NCI-H774 (cell line): Measurements from ENCODE around the gene MYO15B.
"Not testable (repeated sequence)": the region's sequence is repeated elsewhere in the genome, so short reads cannot be mapped to it uniquely, and the experiment has no call there.

Source experiments
- DNase-seq: peaks from one replicate; lab custom pipeline; 2025; lab: John Stamatoyannopoulos, UW

The MYO15B gene

DNA sequence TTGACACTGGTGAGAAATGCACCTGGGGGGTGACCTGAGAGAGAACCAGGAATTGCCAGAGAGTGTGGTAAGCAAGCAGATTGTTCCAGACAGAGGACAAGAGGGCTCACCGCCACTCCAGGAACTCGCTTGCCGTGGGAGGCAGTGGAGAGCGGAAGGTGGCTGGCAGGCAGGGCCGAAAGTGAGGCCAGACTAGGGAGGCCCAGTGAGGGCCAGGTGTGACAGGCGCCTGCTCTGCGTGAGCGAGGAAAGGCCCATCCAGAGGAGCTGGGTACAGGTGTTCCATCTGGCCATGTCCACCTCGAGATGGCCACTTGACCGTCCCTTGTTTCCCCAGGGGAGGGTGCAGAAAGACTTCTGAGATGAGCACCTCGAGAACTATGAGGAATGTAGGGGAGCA is 11.9 kb upstream of the MYO15B start:
- DNase-seq: no peak

DNA sequence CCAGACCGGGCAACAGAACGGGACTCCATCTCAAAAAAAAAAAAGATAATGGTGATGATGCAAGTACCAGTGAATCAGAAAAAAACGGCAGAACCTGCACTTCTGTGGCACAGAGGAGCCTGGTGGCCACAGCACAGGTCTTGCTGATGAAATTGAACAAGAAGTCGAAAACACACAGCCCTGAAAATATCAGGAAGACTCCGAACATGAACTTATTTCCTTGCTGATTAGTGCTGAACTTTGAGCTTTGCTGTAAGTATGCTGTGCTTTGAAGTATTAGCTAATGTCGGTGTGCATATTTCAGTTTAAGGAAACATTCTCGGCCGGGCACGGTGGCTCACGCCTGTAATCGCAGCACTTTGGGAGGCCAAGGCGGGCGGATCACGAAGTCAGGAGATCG is 10.9 kb upstream of the MYO15B start:
- no peak for DNase-seq

DNA sequence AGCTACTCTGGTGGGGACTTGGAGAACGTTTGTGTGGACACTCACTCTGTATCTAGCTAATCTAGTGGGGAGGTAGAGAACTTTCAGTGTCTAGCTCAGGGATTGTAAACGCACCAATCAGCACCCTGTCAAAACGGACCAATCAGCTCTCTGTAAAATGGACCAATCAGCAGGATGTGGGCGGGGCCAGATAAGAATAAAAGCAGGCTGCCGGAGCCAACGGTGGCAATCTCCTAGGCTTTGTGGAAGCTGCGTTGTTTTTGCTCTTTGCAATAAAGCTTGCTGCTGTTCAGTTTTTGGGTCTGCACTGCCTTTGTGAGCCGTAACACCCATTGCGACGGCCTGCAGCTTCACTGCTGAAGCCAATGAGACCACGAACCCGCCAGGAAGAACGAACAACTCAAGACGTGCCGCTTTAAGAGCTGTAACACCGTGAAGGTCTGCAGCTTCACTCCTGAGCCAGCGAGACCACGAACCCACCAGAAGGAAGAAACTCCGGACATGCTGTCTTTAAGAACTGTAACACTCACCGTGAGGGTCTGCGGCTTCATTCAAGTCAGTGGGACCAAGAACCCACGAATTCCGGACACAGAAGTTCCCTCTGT is 6.4 kb upstream of the MYO15B start:
- DNase-seq: not testable (repeated sequence)

DNA sequence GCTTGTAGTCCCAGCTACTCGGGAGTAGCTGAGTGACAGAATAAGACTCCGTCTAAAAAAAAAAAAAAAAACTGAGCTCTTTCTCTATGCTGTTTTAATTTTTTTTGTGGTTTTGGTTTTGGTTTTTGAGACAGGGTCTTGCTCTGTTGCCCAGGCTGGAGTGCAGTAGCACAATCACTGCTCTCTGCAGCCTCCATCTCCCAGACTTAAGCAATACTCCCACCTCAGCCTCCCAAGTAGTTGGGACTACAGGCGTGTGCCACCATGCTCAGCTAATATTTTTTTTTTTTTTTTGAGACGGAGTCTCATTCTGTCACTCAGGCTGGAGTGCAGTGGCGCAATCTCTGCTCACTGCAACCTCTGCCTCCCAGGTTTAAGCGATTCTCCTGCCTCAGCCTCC is 4.4 kb upstream of the MYO15B start:
- DNase-seq: not testable (repeated sequence)

DNA sequence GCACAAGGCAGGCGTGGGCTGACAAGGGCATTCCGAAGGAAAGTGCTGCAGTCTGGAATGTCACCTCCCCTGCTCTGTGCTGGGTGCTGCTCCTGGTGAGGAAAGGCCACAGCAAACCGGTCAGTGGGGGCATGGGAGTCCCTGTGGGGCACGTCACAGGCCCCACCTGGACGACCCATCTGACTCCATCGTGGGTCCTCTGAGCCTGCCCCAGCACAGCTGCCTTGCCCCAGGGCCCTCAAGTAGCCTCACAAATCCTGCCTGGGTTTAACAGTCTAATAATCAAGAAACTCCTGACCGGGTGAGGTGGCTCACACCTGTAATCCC is 2.8 kb upstream of the MYO15B start:
- no peak for DNase-seq

DNA sequence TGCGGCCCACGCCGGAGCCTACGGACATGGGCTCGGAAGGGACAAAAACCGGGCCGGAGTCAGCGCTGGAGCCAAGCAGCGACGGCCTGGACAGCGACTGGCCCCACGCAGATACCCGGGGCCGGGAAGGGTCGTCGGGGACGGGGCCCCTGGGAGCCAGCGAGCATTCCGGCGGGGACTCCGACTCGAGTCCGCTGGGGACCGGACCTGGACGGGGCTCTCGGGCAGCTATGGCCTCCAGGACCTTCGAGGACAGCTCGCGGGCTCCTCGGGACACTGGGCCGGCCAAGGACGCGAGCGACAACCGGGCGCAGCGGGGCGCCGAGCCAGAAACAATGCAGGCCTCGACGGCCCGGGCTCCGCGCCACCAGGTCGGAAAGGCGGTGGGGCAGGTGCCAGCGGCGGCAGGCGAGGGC is 1.0 kb downstream of the MYO15B start:
- DNase-seq: peak; percentile 60

DNA sequence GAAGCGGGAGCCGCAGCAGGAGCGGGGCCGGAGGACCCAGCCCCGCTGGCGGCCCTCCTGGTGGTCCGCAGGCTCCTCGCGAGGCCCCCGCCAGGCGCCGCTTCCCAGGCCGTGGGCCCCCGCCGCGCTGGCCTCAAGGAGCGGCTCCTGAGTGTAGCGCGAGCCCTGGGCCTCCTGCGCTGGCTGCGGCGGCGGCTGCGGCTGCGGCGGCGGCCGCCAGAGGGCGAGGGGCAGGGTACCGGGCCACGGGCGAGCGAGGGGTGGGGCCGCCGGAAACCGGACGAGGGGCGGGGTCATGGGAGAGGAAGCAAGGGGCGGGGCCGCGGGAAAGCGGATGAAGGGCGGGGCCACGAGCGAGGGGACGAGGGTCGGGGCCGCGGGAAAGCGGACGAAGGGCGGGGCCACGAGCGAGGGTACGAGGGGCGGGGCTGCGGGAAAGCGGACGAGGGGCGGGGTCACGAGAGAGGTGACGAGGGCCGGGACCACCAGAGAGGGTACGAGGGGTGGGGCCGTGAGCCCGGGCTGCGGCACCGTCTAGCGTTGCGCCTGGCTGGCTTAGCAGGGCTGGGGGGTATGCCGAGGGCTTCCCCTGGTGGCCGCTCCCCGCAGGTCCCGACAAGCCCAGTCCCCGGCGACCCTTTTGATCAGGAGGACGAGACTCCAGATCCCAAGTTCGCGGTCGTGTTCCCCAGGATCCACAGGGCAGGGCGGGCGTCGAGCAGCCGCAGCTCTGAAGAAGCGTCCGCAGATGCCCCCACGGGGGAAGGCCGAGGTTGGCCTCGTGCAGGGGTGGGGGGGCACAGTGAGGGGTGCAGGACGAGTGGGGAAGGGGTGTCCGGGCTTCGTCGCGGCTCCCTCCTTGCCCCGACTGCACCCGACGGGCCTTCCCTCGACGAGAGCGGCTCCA is 1.7 kb downstream of the MYO15B start:
- peak; percentile 90 for DNase-seq

DNA sequence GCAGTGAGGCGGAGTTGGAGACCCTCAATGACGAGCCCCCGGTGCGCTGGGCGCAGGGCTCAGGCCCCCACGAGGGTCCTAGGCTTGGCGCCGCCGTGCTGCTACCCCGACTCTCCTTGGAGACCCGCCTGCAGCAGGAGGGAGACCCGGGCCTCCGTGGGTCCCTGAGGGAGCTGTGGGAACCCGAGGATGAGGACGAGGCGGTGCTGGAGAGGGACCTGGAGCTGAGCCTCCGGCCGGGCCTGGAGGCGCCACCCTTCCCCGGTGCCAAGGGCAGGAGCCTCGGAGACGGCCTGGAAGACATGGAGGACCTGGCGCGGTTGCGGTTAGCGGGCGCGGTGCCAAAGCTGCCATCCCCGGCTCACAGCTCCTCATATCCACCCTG is 2.3 kb downstream of the MYO15B start:
- DNase-seq: no peak

DNA sequence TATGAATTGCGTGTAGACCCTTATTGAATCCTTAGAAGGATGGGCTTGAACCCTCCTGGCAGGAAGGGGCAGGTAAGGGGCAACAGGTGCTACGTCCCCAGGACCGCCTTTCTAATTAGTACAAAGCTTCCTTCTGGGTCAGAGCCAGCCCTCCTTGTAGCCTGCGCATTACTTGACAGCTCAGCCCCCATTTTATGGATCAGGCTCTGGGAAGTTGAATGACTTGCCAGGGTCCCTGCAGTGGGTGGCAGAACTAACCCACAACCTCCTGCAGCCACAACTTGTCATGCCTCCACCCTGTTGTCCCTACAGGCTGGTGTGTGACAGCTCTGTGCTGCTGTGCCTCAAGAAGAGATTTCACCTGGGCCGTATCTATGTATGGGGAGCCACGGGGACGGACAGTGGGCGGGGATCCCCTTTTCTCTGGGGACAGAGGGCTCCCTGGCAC is 2.7 kb downstream of the MYO15B start:
- no peak for DNase-seq

DNA sequence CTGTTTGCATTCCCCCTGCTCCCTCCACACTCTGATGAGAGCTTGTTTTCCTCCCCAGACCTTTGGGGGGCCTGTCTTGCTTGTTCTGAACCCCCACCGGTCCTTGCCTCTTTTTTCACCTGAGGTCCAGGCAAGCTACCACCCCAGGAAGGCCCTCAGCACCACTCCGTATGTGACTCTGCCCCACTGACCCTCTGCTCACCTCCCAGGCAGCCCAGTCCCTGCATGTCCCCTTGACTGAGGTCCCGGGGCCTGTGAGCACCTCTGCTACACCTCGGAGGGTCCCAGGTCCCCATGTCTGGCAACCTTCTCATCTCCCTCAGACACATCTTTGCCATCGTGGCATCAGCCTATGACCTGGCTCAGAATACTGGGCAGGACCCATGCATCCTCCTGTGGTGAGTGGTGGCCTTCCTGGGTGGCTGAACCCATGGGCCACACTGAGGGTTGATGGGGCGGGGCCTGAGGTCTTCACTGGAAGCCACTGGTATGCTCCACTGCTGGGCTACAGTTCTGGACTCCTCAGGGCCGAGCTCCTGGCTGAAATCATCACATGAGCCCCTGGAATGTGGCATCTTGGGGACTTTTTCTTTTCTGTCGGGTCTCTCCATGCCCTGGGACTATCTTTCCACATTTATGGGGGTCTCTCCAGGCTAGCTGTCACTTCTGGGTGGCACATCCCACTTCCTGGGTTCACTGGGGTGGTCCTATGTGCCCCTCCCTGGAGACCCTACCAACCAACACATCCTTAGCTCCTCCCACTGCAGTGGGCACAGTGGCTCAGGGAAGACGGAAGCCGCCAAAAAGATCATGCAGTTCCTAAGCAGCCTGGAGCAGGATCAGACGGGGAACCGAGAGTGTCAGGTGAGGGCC is 3.5 kb downstream of the MYO15B start:
- no peak for DNase-seq

DNA sequence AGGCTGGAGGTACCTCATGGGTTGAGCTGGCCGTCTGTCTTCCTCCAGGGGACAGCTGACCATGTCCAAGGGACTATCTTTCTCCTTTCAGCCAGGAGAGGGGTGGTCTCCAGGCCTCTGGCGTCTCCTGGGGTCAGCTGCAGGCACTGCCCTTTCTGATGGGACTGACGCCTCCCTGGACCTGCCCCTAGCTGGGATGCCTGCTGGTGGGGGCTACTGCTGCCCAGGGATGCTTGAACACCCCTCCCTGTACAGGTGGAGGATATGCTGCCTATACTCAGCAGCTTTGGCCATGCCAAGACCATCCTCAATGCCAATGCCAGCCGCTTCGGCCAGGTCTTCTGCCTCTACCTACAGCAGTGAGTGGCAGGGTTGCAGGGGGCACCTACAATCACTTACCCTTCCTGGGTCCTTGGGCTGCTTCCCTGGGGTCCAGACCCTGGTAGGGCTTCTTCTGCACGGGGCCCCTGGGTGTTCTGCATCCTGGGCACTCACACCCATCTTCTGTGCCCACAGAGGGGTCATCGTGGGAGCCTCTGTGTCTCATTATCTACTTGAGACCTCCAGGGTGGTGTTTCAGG is 4.2 kb downstream of the MYO15B start:
- no peak for DNase-seq

DNA sequence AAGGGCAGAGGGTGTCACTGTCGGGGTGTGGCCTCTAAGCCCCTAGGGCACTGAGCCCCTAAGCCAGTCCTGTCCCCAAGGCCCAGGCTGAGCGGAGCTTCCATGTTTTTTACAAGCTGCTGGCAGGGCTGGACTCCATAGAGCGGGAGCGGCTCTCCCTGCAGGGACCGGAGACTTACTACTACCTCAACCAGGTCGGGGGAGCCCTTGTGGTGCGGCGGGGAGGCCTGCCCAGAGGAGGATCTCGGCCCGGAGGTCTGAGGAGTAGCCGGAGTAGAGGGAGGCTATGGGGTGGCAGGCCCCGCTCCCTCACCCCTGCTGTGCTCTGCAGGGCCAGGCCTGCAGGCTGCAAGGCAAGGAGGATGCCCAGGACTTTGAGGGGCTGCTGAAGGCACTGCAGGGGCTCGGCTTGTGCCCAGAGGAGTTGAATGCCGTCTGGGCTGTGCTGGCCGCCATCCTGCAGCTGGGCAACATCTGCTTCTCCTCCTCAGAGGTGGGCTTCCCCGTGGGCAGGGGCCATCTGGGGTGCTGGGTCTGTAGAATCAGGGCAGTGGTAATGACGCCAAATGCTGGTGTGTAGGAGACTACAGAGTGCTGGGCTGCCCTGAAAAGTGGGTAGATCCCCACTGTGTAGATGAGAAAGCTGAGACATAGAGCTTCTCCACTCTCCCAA is 4.9 kb downstream of the MYO15B start:
- no peak for DNase-seq

DNA sequence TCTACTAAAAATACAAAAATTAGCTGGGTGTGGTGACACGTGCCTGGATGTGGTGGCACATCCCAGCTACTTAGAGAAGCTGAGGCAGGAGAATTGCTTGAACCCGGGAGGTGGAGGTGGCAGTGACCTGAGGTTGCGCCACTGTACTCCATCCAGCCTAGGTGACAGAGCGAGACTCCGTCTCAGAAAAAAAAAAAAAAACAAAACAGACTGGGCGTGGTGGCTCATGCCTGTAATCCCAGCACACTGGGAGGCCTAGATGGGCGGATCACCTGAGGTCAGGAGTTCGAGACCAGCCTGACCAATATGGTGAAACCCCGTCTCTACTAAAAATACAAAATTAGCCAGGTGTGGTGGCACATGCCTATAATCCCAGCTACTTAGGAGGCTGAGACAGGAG is 5.8 kb downstream of the MYO15B start:
- not testable (repeated sequence) for DNase-seq

DNA sequence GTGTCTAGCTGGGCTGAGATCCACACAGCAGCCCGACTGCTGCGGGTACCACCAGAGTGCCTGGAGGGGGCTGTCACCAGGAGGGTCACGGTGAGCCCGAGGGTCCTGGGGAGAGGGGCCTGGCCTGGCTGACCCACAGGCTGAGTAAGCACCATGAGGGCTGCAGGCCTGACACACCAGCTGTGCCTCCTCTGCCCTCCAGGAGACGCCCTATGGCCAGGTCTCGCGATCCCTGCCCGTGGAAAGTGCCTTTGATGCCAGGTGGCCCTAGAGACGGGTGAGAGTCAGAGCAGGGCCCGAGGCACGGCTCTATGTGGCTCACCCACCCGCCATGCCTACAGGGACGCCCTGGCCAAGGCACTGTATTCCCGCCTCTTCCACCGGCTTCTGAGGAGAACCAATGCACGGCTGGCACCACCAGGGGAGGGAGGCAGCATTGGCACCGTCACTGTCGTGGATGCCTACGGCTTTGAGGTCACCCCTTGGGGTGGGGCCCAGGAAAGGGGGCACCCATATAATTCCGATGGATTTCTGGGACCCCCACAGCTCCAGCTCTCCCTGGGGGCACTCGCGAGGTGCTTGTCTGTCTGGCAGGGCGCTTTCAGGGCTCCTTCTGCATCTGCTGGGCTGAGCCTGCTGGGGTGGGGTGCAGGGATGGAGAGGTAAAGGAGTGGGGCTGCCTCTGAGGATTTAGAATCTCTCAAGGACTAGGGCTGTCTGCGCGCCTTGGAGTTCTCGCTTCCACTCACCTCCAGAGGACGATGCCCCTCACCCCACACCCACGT is 7.1 kb downstream of the MYO15B start:
- DNase-seq: no peak

DNA sequence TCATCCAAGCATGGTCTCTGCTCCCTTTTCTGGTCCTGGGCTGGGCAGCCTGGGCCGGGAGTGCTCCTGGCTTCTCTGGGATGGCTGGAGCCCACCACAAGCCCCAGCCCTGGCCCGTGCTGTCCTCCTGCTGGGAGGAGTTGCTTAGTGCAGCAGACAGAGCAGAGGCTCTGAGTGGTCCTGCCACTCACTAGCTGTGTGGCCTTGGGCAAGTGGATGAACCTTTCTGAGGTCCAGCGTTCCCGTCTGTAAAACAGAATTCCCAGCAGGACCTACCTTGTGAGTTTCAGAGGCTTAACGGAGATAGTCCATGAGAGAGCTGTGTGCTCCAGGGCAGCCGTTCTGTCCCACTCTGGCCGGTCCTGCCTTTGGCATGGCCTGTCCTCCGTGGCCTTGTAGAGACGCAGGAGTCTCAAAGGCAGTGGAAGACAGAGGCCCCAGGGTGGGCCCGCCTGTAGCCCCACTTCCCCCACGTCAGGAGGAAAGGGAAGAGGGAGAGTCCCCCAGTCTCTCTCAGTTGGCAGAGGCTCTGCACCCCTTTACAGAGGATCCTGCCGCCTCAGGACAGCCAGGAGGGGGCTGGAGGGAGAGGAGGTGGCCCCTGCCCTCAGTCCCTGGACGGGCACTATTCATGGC is 7.8 kb downstream of the MYO15B start:
- no peak for DNase-seq

DNA sequence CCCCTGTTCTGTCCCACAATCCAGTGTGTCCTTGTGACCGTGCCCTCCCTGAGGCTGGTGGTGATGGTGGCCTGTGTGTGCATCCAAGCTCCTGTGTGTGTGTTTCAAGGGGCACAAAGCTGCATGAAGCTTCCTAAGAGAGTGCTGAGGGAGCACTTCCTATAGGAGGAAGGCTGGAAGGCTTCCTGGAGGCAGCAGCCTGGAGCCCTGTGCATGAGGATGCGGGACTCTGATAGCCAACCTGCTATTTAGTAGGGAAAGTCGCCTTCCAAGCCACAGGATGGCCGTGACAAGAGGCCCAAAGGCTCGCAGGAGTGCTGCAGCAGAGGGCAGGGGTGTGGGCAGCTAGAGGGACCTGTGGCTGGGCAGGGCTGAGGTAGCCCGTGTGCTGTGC is 8.3 kb downstream of the MYO15B start:
- DNase-seq: no peak

DNA sequence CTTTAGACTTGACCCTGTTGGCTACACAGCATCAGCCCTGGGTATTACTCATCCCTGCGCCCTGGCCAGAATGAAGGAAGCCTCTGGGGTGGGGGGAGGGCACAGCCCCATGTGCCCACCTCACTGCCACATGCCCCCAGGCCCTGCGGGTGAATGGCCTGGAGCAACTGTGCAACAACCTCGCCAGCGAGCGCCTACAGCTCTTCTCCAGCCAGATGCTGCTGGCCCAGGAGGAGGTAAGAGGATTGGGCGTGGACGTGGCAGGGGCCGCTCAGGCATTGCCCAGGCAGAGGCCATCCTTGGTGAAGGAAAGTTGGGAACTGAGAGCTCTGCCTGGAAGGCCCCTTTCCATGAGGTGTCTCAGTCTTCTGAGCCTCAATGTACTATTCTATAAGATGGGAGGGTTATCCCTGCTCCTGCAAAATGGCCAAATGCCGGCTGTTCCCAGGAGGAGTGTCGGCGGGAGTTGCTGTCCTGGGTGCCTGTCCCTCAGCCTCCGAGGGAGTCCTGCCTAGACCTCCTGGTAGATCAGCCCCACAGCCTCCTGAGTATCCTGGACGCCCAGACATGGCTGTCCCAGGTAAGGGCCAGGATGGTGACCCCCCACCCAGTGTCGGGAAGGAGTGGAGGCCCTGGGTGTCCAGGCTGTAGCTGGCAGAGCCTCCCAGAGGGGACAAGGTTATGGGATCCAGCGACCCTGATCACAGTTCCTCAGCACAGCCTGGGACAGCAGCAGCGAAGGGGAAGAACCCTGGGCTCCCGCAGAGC is 8.9 kb downstream of the MYO15B start:
- no peak for DNase-seq

DNA sequence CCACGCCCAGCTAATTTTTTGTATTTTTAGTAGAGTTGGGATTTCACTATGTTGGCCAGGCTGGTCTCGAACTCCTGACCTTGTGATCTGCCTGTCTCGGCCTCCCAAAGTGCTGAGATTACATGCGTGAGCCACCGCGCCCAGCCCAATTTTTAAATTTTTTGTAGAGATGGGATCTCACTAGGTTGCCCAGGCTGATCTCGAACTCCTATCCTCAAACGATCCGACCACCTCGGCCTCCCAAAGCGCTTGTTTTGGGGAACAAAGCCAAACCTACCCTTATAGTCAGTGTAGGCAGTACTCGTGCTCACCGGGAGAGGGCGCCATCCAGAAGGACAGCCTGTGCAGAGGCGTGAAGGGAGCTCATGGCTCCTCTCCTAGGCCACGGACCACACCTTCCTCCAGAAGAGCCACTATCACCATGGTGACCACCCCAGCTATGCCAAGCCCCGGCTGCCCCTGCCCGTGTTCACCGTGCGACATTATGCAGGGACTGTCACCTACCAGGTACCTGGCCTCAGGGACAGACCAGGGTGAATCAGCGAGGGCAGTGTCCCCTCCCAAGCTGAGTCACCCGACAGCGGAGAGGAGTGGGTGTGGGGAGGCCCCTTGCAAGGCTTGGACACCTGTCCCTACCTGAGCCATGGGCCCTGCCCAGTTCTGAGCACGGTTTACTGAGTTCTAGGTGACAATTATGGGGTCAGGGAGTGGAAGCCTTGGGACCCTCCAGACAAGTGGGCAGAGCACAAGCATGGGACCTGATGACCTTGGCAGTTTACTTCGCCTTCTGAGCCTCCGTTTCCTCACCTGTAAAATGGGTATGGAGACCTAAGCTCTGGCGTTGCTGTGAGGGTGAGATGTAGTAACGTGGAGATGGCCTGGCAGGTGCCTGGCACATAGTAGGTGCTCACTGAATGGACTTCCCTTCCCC is 13.7 kb downstream of the MYO15B start:
- peak; percentile 72 for DNase-seq

DNA sequence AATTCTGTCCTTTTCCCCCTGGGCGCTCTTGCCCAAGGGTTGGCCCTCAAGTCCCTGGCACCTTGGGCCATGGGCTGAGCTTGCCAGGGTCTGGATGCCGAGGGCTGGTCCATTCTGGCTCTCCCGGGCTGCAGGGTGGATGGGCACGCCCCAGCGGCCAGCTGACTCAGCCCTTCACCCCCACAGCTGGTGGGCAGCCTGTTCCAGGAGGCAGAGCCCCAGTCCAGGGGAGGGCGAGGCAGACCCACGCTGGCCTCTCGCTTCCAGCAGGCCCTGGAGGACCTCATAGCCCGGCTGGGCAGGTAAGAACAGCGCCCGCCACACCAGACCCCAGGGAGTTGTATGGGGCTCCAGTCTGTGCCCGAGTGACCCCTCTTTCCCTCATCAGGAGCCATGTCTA is 15.0 kb downstream of the MYO15B start:
- no peak for DNase-seq
